ENCODE measurements around the gene PRKRA. TPM values are rescaled to one million over a fixed set of nuclear protein-coding genes. Genes with fewer than 3 reads are reported as not detected.

PRKRA gene
- total RNA-seq, 1 experiment from 2014 or later: 80.1 TPM

DNA sequence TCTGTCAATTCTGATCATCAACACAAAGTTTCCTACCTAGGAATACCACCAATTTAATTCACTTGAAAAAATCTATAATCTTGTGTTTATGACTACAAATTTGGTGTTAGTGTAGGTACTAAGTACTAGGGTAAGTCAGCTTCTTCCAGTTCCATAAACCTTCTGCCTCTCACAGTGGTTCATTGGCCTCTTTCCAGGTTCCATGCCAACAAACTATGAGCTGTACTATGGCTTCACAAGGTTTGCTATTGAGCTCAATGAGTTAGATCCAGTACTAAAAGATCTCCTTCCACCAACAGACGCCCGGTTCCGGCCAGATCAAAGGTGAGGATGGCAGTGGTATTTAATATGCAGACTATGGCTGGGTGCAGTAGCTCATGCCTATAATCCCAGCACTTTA lies 58.8 kb downstream of the PRKRA start:
- H3K27ac ChIP-seq: no peak overlapping the region
- no peak for DNase-seq (ENCODE audit: low read depth in 1 of 2, low spot score in 2 of 2)

GRCh38 chr2:178391701-178392100 lies 59.3 kb downstream of the PRKRA start:
- DNase-seq (ENCODE audit: low read depth in 1 of 2, low spot score in 2 of 2): no peak
- H3K4me1 ChIP-seq (replicated peaks): no peaks in the 10 kb centered on the region
- H3K27ac ChIP-seq: no peak overlapping the region
- H3K27me3 ChIP-seq (replicated peaks): 0 out of 2 replicates have a peak, but pooled peaks cover under 1% of the 10 kb centered on the region
- no peak overlapping the region for H3K4me3 ChIP-seq
- no peaks in the 10 kb centered on the region for H3K9me3 ChIP-seq (replicated peaks)
- no peaks in the 10 kb centered on the region for H3K36me3 ChIP-seq

More for the DNA sequence above, 58.8 kb downstream of the PRKRA start:
- Histone ChIP-seq H3K36me3 (no peaks in the 10 kb centered on the region), H3K4me3 (no peak overlapping the region), H3K9me3 (replicated peaks) (no peaks in the 10 kb centered on the region), H3K4me1 (replicated peaks) (no peaks in the 10 kb centered on the region), H3K27me3 (replicated peaks) (no peaks in the 10 kb centered on the region)

DNA sequence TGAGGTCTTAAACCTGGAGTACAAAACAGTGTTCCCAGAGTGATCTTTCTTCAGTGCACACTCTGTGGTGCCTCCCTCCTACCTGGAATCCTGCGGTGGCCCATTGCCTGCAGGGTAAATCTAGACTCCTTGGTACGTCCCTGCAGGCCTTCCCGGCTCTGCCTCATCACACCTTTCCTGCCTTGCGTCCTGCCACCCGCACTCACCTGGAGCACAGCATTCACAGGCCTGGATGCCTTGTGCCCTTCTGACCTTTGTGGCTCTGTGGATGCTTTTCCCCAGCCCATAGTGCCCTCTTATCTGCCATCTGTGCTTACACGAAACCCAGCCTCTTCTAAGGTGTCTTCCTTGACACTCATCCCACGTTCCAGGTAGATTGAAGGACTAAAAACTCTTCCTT lies 62.7 kb downstream of the PRKRA start:
- Histone ChIP-seq H3K27ac (no peak overlapping the region), H3K27me3 (replicated peaks) (0 out of 2 replicates have a peak, but pooled peaks cover 3% of the 10 kb centered on the region), H3K9me3 (replicated peaks) (no peaks in the 10 kb centered on the region), H3K36me3 (no peaks in the 10 kb centered on the region), H3K4me1 (replicated peaks) (no peaks in the 10 kb centered on the region), H3K4me3 (no peak overlapping the region)
- no peak for DNase-seq (ENCODE audit: low read depth in 1 of 2, low spot score in 2 of 2)

DNA sequence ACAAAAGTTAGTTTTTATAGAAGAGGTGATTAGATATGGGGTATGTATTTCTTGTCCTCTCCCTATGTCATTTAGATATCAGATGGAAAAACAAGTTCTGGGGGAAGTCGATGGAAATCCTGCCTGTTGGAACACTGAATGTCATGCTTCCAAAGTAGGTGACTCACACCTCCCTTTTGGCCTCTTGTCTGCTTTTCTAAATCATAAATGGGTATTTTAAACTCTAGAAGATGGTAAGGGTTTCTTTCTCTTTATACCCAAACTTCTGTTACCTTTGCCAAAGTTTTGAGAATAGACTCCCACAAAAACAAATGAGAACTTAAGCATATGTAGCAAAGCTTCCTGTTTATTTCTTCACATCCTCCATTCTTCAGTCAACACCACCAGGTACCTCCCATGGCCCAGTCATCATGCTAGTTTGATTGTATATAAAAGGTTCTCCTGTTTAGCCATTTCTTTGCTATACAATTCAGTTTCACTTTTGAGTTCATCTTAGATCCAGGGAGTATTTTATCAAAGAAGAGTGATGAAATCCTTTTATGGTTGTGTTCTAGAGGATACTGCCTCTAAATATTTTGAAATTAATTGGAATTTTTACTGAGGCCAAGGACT lies 63.9 kb downstream of the PRKRA start:
- no peak overlapping the region for H3K4me3 ChIP-seq
- no peak overlapping the region for H3K27ac ChIP-seq
- H3K27me3 ChIP-seq (replicated peaks): 0 out of 2 replicates have a peak, but pooled peaks cover 3% of the 10 kb centered on the region
- H3K4me1 ChIP-seq (replicated peaks): no peaks in the 10 kb centered on the region
- DNase-seq (ENCODE audit: low read depth in 1 of 2, low spot score in 2 of 2): no peak
- no peaks in the 10 kb centered on the region for H3K36me3 ChIP-seq
- no peaks in the 10 kb centered on the region for H3K9me3 ChIP-seq (replicated peaks)

DNA sequence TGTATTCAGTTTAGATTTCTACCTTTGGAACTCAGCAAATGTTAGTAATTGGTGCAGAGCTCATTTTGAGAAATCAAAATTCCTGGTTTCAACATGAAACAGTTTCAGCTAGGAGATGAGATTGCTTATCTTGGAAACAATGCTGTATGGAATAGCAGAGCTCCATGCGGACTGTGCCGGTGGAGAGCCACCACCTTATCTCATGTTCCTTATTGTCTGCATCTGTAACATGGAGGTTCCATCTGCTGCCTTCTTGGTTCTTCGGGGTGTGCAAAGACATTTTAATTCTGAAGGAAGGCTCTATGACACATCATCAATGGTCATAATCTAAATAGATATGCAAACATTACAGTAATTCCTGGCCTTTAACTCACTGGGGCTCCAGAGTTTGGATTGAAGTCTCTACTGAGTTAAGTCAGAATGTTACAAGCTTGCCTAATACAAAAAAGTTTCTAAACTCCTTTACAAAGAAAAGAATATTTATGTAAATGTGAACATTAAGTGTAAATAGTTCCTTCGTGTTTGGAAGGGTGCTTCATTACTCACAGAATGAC lies 65.3 kb downstream of the PRKRA start:
- H3K9me3 ChIP-seq (replicated peaks): no peaks in the 10 kb centered on the region
- no peak overlapping the region for H3K4me3 ChIP-seq
- no peaks in the 10 kb centered on the region for H3K36me3 ChIP-seq
- no peaks in the 10 kb centered on the region for H3K4me1 ChIP-seq (replicated peaks)
- no peak for DNase-seq (ENCODE audit: low read depth in 1 of 2, low spot score in 2 of 2)
- H3K27ac ChIP-seq: no peak overlapping the region
- H3K27me3 ChIP-seq (replicated peaks): 0 out of 2 replicates have a peak, but pooled peaks cover 3% of the 10 kb centered on the region

- Histone ChIP-seq H3K9me3 (replicated peaks) (no peaks in the 10 kb centered on the region), H3K27me3 (replicated peaks) (0 out of 2 replicates have a peak, but pooled peaks cover 3% of the 10 kb centered on the region), H3K27ac (no peak overlapping the region), H3K4me3 (no peak overlapping the region), H3K36me3 (no peaks in the 10 kb centered on the region), H3K4me1 (replicated peaks) (no peaks in the 10 kb centered on the region)
- no peak for DNase-seq (ENCODE audit: low read depth in 1 of 2, low spot score in 2 of 2)
Observed at GRCh38 chr2:178383718-178384117, 67.3 kb downstream of the PRKRA start.

Other genes starting within 250 kb of the PRKRA start
- 0.03 and 0.08 TPM in 2 replicates for gene PJVK, start 203 bp upstream of the PRKRA start, total RNA-seq (2014; rRNA removed; shearing (Covaris generic))
- 28.2 and 70.7 TPM in 2 replicates for gene FKBP7, start 27.4 kb upstream of the PRKRA start, total RNA-seq (2014; rRNA removed; shearing (Covaris generic))
- 5.7 and 20.8 TPM in 2 replicates for gene PLEKHA3, start 29.3 kb upstream of the PRKRA start, total RNA-seq (2014; rRNA removed; shearing (Covaris generic))